ENCODE results near the gene ZNF778. TPM values are rescaled to one million over a fixed set of nuclear protein-coding genes. Genes with fewer than 3 reads are reported as not detected.
"Not testable (repeated sequence)": the region's sequence is repeated elsewhere in the genome, so short reads cannot be mapped to it uniquely, and the experiment has no call there.

The ZNF778 gene
- total RNA-seq, 2 donors from 2014 or later: 3.9 to 6.4 TPM

DNA sequence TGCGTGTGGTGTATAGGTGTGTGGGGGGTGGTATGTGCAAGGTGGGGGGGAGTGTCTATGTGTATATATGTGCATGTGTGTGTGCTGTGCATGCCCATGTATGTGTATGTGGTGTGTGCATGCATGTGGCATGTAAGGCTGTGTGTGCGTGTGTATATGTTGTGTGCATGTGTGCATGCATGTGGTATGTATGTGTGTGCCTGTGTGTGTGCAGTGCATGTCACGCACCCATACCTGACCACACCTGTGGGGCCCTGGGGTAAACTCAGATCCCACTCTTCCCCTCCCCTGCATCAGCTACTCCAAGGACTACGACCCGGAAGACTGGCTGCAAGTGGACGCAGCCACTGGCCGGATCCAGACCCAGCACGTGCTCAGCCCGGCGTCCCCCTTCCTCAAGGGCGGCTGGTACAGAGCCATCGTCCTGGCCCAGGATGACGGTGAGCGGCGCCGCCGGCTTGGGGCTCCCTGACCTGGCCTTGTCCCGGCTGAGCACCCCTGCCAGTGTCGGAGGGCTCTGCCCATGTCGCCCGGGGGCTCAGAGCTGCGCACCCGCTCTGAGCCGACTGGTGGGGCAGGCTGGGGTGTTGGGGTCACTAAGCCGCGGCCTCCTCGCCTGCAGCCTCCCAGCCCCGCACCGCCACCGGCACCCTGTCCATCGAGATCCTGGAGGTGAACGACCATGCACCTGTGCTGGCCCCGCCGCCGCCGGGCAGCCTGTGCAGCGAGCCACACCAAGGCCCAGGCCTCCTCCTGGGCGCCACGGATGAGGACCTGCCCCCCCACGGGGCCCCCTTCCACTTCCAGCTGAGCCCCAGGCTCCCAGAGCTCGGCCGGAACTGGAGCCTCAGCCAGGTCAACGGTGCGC is 26.2 kb upstream of the ZNF778 start:
- Histone ChIP-seq H3K4me3 (no peak overlapping the region), H3K36me3 (no peaks in the 10 kb centered on the region), H3K27me3 (peaks cover 6% of the 10 kb centered on the region), H3K27ac (no peak overlapping the region), H3K9me3 (no peaks in the 10 kb centered on the region), H3K4me1 (no peaks in the 10 kb centered on the region), H3K9ac (ENCODE audit: low read depth in 2 of 2, low read length in 2 of 2) (no peak overlapping the region)
- intact Hi-C loops (cut with DNase I): no loop called here
- DNase-seq: no peak
- TF ChIP-seq, protein P1, sequence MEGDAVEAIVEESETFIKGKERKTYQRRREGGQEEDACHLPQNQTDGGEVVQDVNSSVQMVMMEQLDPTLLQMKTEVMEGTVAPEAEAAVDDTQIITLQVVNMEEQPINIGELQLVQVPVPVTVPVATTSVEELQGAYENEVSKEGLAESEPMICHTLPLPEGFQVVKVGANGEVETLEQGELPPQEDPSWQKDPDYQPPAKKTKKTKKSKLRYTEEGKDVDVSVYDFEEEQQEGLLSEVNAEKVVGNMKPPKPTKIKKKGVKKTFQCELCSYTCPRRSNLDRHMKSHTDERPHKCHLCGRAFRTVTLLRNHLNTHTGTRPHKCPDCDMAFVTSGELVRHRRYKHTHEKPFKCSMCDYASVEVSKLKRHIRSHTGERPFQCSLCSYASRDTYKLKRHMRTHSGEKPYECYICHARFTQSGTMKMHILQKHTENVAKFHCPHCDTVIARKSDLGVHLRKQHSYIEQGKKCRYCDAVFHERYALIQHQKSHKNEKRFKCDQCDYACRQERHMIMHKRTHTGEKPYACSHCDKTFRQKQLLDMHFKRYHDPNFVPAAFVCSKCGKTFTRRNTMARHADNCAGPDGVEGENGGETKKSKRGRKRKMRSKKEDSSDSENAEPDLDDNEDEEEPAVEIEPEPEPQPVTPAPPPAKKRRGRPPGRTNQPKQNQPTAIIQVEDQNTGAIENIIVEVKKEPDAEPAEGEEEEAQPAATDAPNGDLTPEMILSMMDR (IDR thresholded peaks at IDR 0.05): no peak

DNA sequence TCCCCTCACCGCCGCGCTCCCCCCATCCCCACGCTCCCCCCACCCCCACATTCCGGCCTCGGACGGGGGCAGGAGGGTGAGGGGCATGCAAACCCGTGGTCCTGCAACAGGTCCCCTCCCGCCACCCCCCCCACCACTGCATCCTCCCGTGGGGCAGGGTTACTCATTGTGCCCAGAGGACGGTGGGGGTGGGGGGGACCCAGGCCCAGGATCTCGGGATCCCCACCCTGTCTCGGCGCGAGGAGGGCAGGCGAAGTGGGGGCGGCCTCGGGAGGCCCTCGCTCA is 25.7 kb upstream of the ZNF778 start:
- no peaks in the 10 kb centered on the region for H3K9me3 ChIP-seq
- H3K4me3 ChIP-seq: peak overlapping the region; percentile 29
- H3K9ac ChIP-seq (ENCODE audit: low read depth in 2 of 2, low read length in 2 of 2): no peak overlapping the region
- TF ChIP-seq, protein P1 (IDR thresholded peaks at IDR 0.05): no peak
- no peak for DNase-seq
- H3K4me1 ChIP-seq: no peaks in the 10 kb centered on the region
- no peaks in the 10 kb centered on the region for H3K36me3 ChIP-seq
- H3K27ac ChIP-seq: no peak overlapping the region
- peaks cover 6% of the 10 kb centered on the region for H3K27me3 ChIP-seq
- intact Hi-C loops (cut with DNase I): no loop called here

DNA sequence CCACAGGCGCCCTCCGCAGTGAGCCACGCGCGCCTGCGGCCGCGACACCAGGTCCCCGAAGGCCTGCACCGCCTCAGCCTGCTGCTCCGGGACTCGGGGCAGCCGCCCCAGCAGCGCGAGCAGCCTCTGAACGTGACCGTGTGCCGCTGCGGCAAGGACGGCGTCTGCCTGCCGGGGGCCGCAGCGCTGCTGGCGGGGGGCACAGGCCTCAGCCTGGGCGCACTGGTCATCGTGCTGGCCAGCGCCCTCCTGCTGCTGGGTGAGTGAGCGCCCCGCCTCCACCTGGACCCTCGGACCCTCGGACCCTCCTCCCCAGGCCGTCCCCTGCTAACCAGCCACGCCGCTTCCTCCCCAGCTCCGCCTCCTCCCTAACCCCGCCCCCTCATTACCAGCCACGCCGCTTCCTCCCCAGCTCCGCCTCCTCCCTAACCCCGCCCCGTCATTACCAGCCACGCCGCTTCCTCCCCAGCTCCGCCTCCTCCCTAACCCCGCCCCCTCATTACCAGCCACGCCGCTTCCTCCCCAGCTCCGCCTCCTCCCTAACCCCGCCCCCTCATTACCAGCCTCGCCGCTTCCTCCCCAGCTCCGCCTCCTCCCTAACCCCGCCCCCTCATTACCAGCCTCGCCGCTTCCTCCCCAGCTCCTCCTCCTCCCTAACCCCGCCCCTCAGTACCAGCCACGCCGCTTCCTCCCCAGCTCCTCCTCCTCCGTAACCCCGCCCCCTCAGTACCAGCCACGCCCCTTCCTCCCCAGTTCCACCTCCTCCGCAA is 25.1 kb upstream of the ZNF778 start:
- DNase-seq; H3K36me3 ChIP-seq; intact Hi-C loops (cut with DNase I); H3K27me3 ChIP-seq; H3K27ac ChIP-seq; H3K9me3 ChIP-seq; H3K4me1 ChIP-seq; H3K9ac ChIP-seq (ENCODE audit: low read depth in 2 of 2, low read length in 2 of 2): not testable (repeated sequence)
- H3K4me3 ChIP-seq: peak overlapping the region; percentile 29

DNA sequence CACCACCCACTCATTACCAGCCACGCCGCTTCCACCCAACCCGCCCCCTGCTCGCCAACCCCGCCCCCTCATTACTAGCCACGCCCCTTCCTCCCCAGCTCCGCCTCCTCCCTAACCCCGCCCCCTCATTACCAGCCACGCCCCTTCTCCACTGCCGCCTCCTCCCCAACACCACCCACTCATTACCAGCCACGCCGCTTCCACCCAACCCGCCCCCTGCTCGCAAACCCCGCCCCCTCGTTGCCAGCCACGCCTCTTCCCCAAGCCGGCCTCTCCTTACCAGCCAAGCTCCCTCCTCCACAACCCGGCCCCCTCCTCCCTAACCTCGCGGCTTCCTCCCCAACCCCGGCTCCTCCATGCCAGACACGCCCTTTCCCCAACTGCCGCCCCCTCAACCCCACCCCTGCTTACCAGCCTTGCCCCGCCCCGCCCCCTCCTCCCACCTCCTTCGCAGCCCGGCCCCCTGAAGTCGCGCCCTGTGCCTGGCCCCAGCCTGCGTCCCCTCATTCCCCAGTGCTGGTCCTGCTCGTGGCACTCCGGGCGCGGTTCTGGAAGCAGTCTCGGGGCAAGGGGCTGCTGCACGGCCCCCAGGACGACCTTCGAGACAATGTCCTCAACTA is 24.4 kb upstream of the ZNF778 start:
- intact Hi-C loops (cut with DNase I): no loop called here
- DNase-seq: peak; percentile 75
- Histone ChIP-seq H3K4me3 (no peak overlapping the region), H3K36me3 (no peaks in the 10 kb centered on the region), H3K9me3 (no peaks in the 10 kb centered on the region), H3K27me3 (peaks cover 8% of the 10 kb centered on the region), H3K9ac (ENCODE audit: low read depth in 2 of 2, low read length in 2 of 2) (no peak overlapping the region), H3K27ac (no peak overlapping the region), H3K4me1 (no peaks in the 10 kb centered on the region)
- TF ChIP-seq, protein P1 (IDR thresholded peaks at IDR 0.05): no peak

DNA sequence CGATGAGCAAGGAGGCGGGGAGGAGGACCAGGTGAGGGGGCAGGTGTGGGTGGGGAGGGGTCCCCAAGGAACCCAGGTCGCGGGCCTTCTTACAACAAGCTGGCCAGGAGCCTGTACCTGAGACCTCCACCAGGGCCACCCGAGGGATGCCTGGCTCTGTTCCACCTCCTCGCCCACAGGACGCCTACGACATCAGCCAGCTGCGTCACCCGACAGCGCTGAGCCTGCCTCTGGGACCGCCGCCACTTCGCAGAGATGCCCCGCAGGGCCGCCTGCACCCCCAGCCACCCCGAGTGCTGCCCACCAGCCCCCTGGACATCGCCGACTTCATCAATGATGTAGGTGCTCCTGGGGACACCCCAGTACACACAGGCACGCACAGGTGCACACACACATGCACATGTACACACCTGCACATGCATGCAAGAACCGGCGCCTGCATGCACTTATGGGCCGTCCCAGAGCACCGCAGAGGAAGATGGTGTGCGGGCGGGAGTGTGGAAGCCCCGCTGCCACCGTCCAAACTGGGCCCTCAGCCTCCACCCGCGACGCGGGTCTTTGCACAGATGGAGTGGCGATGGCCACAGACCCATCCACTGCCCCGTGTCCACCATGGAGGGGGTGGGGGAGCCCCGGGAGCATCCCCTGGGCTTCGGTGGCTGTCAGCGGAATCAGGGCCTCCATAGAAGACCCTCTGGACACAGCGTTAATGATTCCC is 23.8 kb upstream of the ZNF778 start:
- H3K4me3 ChIP-seq: no peak overlapping the region
- TF ChIP-seq, protein P1 (IDR thresholded peaks at IDR 0.05): no peak
- intact Hi-C loops (cut with DNase I): no loop called here
- H3K36me3 ChIP-seq: no peaks in the 10 kb centered on the region
- no peak for DNase-seq
- H3K27me3 ChIP-seq: peaks cover 15% of the 10 kb centered on the region
- H3K4me1 ChIP-seq: no peaks in the 10 kb centered on the region
- H3K27ac ChIP-seq: no peak overlapping the region
- no peaks in the 10 kb centered on the region for H3K9me3 ChIP-seq
- H3K9ac ChIP-seq (ENCODE audit: low read depth in 2 of 2, low read length in 2 of 2): no peak overlapping the region

Measured in colonic mucosa (tissue), 4 donors.